ENCODE results near the gene SPATA13.
"Not testable (repeated sequence)": the region's sequence is repeated elsewhere in the genome, so short reads cannot be mapped to it uniquely, and the experiment has no call there.

Gene SPATA13

GRCh38 chr13:24196593-24197197 is 36.2 kb downstream of the SPATA13 start:
- DNase-seq (ENCODE audit: low spot score), result no peak

- DNase-seq (ENCODE audit: low spot score), result no peak
These were observed 38.5 kb downstream of the SPATA13 start for GRCh38 chr13:24199016-24199415.

DNA sequence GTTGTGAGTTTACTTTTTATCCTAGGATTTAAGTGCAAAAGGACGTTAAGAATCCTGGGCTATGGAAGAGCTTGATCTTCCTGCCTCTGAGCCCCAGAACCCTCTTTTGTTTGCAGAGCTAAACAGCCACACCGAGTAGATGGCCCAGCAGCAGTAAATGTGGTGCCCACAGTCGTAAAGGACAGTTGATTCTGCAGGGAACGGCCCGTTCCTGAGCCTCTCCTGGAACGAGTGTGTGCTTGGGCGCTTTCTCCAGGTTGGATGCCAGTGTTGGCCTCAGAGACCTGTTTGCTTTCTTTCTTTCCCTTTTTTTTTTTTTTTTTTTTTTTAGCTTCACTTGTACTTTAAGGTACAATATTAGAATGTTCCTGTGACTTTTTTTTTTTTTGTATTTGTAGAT is 41.7 kb downstream of the SPATA13 start:
- DNase-seq (ENCODE audit: low spot score), result no peak

DNA sequence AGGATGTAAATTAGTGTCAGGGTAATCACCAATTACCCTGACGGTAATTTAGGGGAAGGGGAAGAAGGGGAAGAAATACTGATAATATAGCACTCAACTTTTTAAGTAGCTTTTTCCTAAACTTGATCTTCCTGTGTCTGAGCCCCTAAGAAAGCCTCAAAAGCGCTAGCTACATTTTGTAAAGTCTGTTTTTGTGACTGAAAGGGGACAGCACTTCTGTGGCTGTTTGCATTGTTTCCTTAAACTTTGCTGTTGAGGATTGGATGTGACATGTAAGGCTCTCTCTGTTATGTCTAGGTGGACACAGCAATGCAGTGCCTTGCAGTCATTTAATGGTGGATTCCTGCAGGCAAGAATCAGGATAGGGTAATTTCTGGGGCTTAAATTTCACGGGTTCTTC is 42.8 kb downstream of the SPATA13 start:
- DNase-seq (ENCODE audit: low spot score), result no peak

DNA sequence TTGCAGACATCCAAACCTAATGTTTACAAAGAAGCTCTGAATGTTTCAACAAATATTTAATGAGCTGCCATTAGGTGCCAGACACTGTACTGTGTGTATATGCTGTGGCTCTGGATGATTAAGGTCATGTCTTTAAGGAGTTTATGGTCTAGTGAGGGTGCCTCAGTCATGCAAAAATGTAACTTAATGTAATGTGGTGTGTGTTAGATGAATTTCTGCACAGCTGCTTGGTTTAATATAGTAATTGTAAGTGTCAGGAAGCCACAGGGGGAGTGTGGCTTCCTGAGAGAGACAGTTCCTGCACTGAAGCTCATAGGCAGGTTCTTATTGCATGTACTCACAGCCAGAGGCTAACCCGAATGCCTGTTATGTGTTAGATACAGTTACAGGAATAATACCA is 43.3 kb downstream of the SPATA13 start:
- DNase-seq (ENCODE audit: low spot score), result no peak

DNA sequence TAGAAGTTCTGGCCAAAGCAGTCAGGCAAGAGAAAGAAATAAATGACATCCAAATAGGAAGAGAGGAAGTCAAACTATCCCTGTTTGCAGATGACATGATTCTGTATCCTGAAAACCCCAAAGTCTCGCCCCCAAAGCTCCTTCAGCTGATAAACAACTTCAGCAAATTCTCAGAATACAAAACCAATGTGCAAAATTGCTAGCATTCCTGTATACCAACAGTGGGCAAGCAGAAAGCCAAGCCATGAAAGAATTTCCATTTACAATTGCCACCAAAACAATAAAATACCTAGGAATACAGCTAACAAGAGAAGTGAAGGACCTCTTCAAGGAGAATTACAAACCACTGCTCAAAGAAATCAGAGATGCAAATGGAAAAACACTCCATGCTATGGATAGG is 44.6 kb downstream of the SPATA13 start:
- DNase-seq (ENCODE audit: low spot score), result not testable (repeated sequence)

- peak; percentile 12 for DNase-seq (ENCODE audit: low spot score)
These were observed 47.5 kb downstream of the SPATA13 start for GRCh38 chr13:24207841-24208667.

- no peak for DNase-seq (ENCODE audit: low spot score)
These were observed 48.6 kb downstream of the SPATA13 start for GRCh38 chr13:24209138-24209537.

GRCh38 chr13:24212254-24212653 is 51.7 kb downstream of the SPATA13 start:
- DNase-seq (ENCODE audit: low spot score), result no peak

GRCh38 chr13:24212674-24213073 is 52.2 kb downstream of the SPATA13 start:
- DNase-seq (ENCODE audit: low spot score), result no peak

GRCh38 chr13:24213932-24214331 is 53.4 kb downstream of the SPATA13 start:
- no peak for DNase-seq (ENCODE audit: low spot score)

GRCh38 chr13:24214528-24214927 is 54.0 kb downstream of the SPATA13 start:
- no peak for DNase-seq (ENCODE audit: low spot score)

- DNase-seq (ENCODE audit: low spot score), result no peak
These were observed 54.6 kb downstream of the SPATA13 start for GRCh38 chr13:24215126-24215525.

GRCh38 chr13:24215732-24216131 is 55.2 kb downstream of the SPATA13 start:
- DNase-seq (ENCODE audit: low spot score), result no peak

DNA sequence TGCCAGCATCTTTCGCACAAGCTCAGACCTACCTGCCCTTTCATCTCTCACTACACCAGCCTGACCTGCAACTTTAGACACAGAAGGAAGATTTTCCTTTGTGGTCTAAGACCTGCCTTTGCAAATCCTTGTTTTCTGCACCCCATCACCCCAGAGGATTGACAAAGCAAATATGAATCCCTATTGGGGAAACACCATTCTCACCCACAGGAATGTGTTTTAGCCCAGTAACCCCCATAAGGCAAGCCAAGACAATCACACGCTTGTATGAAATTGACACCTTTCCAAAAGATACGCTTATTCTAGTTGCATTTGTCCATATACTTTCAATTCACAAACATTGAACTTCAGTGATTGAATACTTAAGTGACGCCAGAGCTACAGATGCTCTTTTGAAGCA is 55.7 kb downstream of the SPATA13 start:
- DNase-seq (ENCODE audit: low spot score), result no peak

GRCh38 chr13:24216779-24217178 is 56.3 kb downstream of the SPATA13 start:
- DNase-seq (ENCODE audit: low spot score), result not testable (repeated sequence)

GRCh38 chr13:24217601-24218281 is 57.2 kb downstream of the SPATA13 start:
- peak; percentile 40 for DNase-seq (ENCODE audit: low spot score)

GRCh38 chr13:24218338-24218737 is 57.8 kb downstream of the SPATA13 start:
- DNase-seq (ENCODE audit: low spot score), result no peak

DNA sequence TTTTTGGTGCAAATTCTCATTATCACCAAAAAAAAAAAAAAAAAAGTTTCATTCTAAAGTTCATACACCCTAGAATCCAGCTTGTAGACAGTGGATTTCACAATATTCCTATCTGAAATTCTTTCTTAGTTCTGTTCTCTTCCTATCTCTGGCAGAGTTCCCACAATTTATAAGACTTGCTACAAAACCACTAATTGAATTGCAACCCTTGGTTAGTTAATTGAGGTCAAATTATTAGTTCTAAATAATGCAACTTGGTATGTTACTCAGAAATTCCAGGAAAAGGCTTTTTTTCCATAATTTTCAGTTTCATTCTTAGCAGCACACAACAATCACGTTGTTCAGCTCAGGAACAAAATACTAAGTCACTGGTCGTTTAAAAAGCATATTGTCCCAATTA is 58.5 kb downstream of the SPATA13 start:
- DNase-seq (ENCODE audit: low spot score), result no peak

- peak; percentile 81 for DNase-seq (ENCODE audit: low spot score)
These were observed 59.7 kb downstream of the SPATA13 start for GRCh38 chr13:24220086-24220703.

- DNase-seq (ENCODE audit: low spot score), result no peak
These were observed 60.5 kb downstream of the SPATA13 start for GRCh38 chr13:24221007-24221406.

DNA sequence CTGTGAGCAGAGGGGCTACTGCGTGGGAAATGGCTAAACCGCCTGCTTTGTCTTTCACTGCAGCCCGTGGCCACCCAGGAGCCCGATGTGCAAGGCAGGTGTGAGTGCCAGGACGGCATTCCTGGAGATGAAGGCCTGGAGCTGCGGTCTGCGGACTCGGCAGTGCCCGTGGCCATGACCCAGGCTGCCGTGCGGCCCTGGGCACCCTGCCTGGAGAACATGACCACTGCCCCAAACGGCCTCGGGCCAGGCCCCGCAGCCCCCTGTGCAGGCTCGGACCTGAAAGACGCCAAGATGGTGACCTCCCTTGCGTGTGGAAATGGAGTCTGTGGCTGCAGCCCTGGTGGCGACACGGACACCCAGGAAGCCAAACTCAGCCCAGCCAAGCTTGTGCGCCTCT is 62.2 kb downstream of the SPATA13 start:
- no peak for DNase-seq (ENCODE audit: low spot score)
